GM23338 (cell line): ENCODE results near the gene CHD2. TPM values are rescaled to one million over a fixed set of nuclear protein-coding genes. Genes with fewer than 3 reads are reported as not detected.
"Not testable (repeated sequence)": the region's sequence is repeated elsewhere in the genome, so short reads cannot be mapped to it uniquely, and the experiment has no call there.

Experiments used
- ATAC-seq: fragments of 200-7000 bp; cut with Tn5 transposase; 3 replicates; pipeline ENCODE4 v1.9.1; 2020
- DNase-seq: peaks from one replicate; pipeline ENCODE4 v3.0.0-alpha.2; 2015; ENCODE audit warnings: low spot score
- H2AFZ ChIP-seq: fragments of 200-600 bp; sonication (generic); 2 replicates; pipeline ENCODE4 v1.8.0; 2016; ENCODE audit warnings: antibody characterized with exemption, mild to moderate bottlenecking, moderate library complexity
- H3F3A ChIP-seq: fragments of 200-600 bp; sonication (generic); replicated peaks from 2 replicates; pipeline ENCODE4 v1.8.0; 2017; ENCODE audit warnings: antibody characterized with exemption, mixed run types, low read depth
- H3K27ac ChIP-seq: fragments of 200-600 bp; sonication (generic); 2 replicates; pipeline ENCODE4 v1.6.1; 2016; ENCODE audit warnings: low read depth
- H3K27me3 ChIP-seq: fragments of 200-600 bp; sonication (generic); 2 replicates; pipeline ENCODE4 v1.8.0; 2016; ENCODE audit warnings: mild to moderate bottlenecking, mixed run types, moderate library complexity; ENCODE audit not compliant: insufficient read depth
- H3K36me3 ChIP-seq: fragments of 200-600 bp; sonication (generic); 2 replicates; pipeline ENCODE4 v1.8.0; 2016; ENCODE audit warnings: mild to moderate bottlenecking; ENCODE audit not compliant: insufficient read depth
- H3K4me1 ChIP-seq: fragments of 200-600 bp; sonication (generic); 2 replicates; pipeline ENCODE4 v1.8.0; 2016; ENCODE audit warnings: mild to moderate bottlenecking, moderate library complexity; ENCODE audit not compliant: insufficient read depth
- H3K4me2 ChIP-seq: fragments of 200-600 bp; sonication (generic); 2 replicates; pipeline ENCODE4 v1.7.1; 2017; ENCODE audit warnings: mixed run types
- H3K4me3 ChIP-seq: fragments of 200-600 bp; sonication (generic); 2 replicates; pipeline ENCODE4 v1.6.1; 2016; ENCODE audit warnings: mixed run types
- H3K79me2 ChIP-seq: fragments of 200-600 bp; sonication (generic); replicated peaks from 2 replicates; pipeline ENCODE4 v1.8.0; 2017; ENCODE audit warnings: mild to moderate bottlenecking; ENCODE audit not compliant: insufficient read depth
- H3K9me2 ChIP-seq: fragments of 200-600 bp; sonication (generic); 2 replicates; pipeline ENCODE4 v1.8.0; 2017; ENCODE audit not compliant: insufficient read depth
- H4K20me1 ChIP-seq: fragments of 200-600 bp; sonication (generic); replicated peaks from 2 replicates; pipeline ENCODE4 v1.8.0; 2017; ENCODE audit warnings: mild to moderate bottlenecking; ENCODE audit not compliant: insufficient read depth
- H3K27ac Mint-ChIP-seq: 2 replicates; pipeline ENCODE4 v1.8.0; 2020; ENCODE audit warnings: inconsistent platforms, mild to moderate bottlenecking, moderate library complexity, mixed read lengths
- H3K27me3 Mint-ChIP-seq: 3 replicates; pipeline ENCODE4 v1.8.0; 2022; ENCODE audit warnings: low read depth, mild to moderate bottlenecking, moderate library complexity, mixed read lengths, inconsistent platforms; ENCODE audit not compliant: insufficient read depth, poor library complexity
- H3K36me3 Mint-ChIP-seq: 3 replicates; pipeline ENCODE4 v1.8.0; 2021; ENCODE audit warnings: low read depth, mild to moderate bottlenecking, inconsistent platforms, moderate library complexity, mixed read lengths
- H3K4me1 Mint-ChIP-seq: 3 replicates; pipeline ENCODE4 v1.8.0; 2020; ENCODE audit warnings: mild to moderate bottlenecking, inconsistent platforms, mixed read lengths
- H3K4me3 Mint-ChIP-seq: 3 replicates; pipeline ENCODE4 v1.8.0; 2021; ENCODE audit warnings: moderate library complexity, mild to moderate bottlenecking, inconsistent platforms, mixed read lengths
- H3K9me3 Mint-ChIP-seq: 3 replicates; pipeline ENCODE4 v1.8.0; 2020; ENCODE audit warnings: moderate library complexity, mild to moderate bottlenecking, inconsistent platforms, mixed read lengths
- polyA plus RNA-seq: library from polyadenylated mRNA; unstranded; fragments of >200 nt; fragmentation: Nextera tagmentation; extraction: Ambion mirVana; gene quantifications from 2 replicates; pipeline ENCODE4 v1.2.1, GENCODE V29; 2016
- total RNA-seq: library from RNA; depleted of rRNA; stranded (reverse); fragments of >200 nt; shearing (Covaris generic); gene quantifications from 2 replicates; pipeline ENCODE4 v1.2.3, GENCODE V29; 2014
- TF ChIP-seq, protein P1 (sequence below): fragments of 250-450 bp; sonication (Bioruptor Pico); IDR thresholded peaks from 2 replicates; pipeline ENCODE4 v1.5.0; 2020; ENCODE audit warnings: mild to moderate bottlenecking, moderate library complexity
- TF ChIP-seq, protein P2 (sequence below): IDR thresholded peaks from 2 replicates; pipeline ENCODE4 v1.6.1; 2016; ENCODE audit warnings: antibody characterized with exemption
- TF ChIP-seq, protein P3 (sequence below), 2 experiments: fragments of 200-600 bp in 1 of 2; sonication (generic) in 1 of 2; conservative IDR thresholded peaks; 2 replicates each; pipeline versions ENCODE4 v1.5.1 to v1.6.1; 2016 to 2017; ENCODE audit warnings: antibody characterized with exemption in 2 of 2, low read depth in 2 of 2, mild to moderate bottlenecking in 2 of 2, moderate library complexity in 1 of 2

Gene CHD2
- total and polyA plus RNA-seq, 2 experiments from 2014 or later: 119 to 130 TPM

DNA sequence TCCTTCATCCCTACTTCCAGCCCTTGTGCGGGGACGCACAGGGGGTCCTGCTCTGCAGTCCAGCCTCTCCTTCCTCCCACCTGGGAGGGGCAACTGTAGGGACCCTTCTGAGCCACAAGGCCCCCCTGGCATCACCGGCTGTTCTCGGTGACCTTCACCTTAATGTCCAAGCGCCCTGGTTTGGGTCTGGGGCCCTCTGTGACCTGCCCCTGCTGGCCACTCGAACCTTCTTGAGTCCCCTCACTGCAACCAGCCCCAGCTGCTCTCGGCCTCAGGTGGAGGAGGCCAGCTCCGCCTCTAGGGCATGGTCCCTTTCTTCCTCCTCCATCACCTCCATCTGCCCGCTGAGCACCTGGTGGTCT is 131.0 kb downstream of the CHD2 start:
- no peak overlapping the region for H3K4me3 Mint-ChIP-seq
- DNase-seq (peak; percentile 30), ATAC-seq (no peak; the same call in 2 of the 3 replicates)
- H4K20me1 ChIP-seq: peaks cover 4% of the 10 kb centered on the region
- no peaks in the 10 kb centered on the region for H3K4me1 ChIP-seq
- no peak overlapping the region for H3K27ac ChIP-seq
- peak overlapping the region; percentile 88 for H2AFZ ChIP-seq
- peaks cover 16% of the 10 kb centered on the region for H3K9me3 Mint-ChIP-seq
- peaks cover 10% of the 10 kb centered on the region for H3F3A ChIP-seq
- H3K36me3 ChIP-seq: no peaks in the 10 kb centered on the region
- no peak overlapping the region for H3K4me3 ChIP-seq
- H3K4me1 Mint-ChIP-seq: peaks cover 22% of the 10 kb centered on the region
- H3K27ac Mint-ChIP-seq: no peak overlapping the region
- H3K36me3 Mint-ChIP-seq: peaks cover 20% of the 10 kb centered on the region; the same call in 2 of the 3 replicates
- no peaks in the 10 kb centered on the region for H3K79me2 ChIP-seq
- H3K27me3 Mint-ChIP-seq: peaks cover 22% of the 10 kb centered on the region
- H3K4me2 ChIP-seq: no peak overlapping the region
- no peaks in the 10 kb centered on the region for H3K9me2 ChIP-seq
- H3K27me3 ChIP-seq: no peaks in the 10 kb centered on the region
- TF ChIP-seq, protein P1, sequence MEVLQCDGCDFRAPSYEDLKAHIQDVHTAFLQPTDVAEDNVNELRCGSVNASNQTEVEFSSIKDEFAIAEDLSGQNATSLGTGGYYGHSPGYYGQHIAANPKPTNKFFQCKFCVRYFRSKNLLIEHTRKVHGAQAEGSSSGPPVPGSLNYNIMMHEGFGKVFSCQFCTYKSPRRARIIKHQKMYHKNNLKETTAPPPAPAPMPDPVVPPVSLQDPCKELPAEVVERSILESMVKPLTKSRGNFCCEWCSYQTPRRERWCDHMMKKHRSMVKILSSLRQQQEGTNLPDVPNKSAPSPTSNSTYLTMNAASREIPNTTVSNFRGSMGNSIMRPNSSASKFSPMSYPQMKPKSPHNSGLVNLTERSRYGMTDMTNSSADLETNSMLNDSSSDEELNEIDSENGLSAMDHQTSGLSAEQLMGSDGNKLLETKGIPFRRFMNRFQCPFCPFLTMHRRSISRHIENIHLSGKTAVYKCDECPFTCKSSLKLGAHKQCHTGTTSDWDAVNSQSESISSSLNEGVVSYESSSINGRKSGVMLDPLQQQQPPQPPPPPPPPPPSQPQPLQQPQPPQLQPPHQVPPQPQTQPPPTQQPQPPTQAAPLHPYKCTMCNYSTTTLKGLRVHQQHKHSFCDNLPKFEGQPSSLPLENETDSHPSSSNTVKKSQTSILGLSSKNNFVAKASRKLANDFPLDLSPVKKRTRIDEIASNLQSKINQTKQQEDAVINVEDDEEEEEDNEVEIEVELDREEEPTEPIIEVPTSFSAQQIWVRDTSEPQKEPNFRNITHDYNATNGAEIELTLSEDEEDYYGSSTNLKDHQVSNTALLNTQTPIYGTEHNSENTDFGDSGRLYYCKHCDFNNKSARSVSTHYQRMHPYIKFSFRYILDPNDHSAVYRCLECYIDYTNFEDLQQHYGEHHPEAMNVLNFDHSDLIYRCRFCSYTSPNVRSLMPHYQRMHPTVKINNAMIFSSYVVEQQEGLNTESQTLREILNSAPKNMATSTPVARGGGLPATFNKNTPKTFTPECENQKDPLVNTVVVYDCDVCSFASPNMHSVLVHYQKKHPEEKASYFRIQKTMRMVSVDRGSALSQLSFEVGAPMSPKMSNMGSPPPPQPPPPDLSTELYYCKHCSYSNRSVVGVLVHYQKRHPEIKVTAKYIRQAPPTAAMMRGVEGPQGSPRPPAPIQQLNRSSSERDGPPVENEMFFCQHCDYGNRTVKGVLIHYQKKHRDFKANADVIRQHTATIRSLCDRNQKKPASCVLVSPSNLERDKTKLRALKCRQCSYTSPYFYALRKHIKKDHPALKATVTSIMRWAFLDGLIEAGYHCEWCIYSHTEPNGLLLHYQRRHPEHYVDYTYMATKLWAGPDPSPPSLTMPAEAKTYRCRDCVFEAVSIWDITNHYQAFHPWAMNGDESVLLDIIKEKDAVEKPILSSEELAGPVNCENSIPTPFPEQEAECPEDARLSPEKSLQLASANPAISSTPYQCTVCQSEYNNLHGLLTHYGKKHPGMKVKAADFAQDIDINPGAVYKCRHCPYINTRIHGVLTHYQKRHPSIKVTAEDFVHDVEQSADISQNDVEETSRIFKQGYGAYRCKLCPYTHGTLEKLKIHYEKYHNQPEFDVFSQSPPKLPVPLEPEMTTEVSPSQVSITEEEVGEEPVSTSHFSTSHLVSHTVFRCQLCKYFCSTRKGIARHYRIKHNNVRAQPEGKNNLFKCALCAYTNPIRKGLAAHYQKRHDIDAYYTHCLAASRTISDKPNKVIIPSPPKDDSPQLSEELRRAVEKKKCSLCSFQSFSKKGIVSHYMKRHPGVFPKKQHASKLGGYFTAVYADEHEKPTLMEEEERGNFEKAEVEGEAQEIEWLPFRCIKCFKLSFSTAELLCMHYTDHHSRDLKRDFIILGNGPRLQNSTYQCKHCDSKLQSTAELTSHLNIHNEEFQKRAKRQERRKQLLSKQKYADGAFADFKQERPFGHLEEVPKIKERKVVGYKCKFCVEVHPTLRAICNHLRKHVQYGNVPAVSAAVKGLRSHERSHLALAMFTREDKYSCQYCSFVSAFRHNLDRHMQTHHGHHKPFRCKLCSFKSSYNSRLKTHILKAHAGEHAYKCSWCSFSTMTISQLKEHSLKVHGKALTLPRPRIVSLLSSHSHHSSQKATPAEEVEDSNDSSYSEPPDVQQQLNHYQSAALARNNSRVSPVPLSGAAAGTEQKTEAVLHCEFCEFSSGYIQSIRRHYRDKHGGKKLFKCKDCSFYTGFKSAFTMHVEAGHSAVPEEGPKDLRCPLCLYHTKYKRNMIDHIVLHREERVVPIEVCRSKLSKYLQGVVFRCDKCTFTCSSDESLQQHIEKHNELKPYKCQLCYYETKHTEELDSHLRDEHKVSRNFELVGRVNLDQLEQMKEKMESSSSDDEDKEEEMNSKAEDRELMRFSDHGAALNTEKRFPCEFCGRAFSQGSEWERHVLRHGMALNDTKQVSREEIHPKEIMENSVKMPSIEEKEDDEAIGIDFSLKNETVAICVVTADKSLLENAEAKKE: 0 out of 2 replicates have a peak, but pooled peaks have one; percentile 12
- TF ChIP-seq, protein P2, sequence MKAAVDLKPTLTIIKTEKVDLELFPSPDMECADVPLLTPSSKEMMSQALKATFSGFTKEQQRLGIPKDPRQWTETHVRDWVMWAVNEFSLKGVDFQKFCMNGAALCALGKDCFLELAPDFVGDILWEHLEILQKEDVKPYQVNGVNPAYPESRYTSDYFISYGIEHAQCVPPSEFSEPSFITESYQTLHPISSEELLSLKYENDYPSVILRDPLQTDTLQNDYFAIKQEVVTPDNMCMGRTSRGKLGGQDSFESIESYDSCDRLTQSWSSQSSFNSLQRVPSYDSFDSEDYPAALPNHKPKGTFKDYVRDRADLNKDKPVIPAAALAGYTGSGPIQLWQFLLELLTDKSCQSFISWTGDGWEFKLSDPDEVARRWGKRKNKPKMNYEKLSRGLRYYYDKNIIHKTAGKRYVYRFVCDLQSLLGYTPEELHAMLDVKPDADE: no peak
- TF ChIP-seq, protein P3, sequence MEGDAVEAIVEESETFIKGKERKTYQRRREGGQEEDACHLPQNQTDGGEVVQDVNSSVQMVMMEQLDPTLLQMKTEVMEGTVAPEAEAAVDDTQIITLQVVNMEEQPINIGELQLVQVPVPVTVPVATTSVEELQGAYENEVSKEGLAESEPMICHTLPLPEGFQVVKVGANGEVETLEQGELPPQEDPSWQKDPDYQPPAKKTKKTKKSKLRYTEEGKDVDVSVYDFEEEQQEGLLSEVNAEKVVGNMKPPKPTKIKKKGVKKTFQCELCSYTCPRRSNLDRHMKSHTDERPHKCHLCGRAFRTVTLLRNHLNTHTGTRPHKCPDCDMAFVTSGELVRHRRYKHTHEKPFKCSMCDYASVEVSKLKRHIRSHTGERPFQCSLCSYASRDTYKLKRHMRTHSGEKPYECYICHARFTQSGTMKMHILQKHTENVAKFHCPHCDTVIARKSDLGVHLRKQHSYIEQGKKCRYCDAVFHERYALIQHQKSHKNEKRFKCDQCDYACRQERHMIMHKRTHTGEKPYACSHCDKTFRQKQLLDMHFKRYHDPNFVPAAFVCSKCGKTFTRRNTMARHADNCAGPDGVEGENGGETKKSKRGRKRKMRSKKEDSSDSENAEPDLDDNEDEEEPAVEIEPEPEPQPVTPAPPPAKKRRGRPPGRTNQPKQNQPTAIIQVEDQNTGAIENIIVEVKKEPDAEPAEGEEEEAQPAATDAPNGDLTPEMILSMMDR (conservative IDR thresholded peaks at IDR 0.05; ENCODE audit: low read depth in 2 of 2): no peak

GRCh38 chr15:93031557-93032384 is 131.6 kb downstream of the CHD2 start:
- H3K4me1 ChIP-seq, H3F3A ChIP-seq, H3K36me3 ChIP-seq, H3K4me3 Mint-ChIP-seq, H3K27ac ChIP-seq, H2AFZ ChIP-seq, H3K4me3 ChIP-seq, H3K79me2 ChIP-seq, ATAC-seq, H4K20me1 ChIP-seq, H3K4me2 ChIP-seq, H3K27ac Mint-ChIP-seq, H3K9me2 ChIP-seq, DNase-seq, H3K27me3 ChIP-seq: not testable (repeated sequence)
- peaks cover 13% of the 10 kb centered on the region; the same call in 2 of the 3 replicates for H3K36me3 Mint-ChIP-seq
- peaks cover 16% of the 10 kb centered on the region for H3K9me3 Mint-ChIP-seq
- H3K4me1 Mint-ChIP-seq: peaks cover 24% of the 10 kb centered on the region
- H3K27me3 Mint-ChIP-seq: peaks cover 18% of the 10 kb centered on the region
